Gastrocnemius medialis (tissue), 4 donors: ENCODE results near the gene APBA1.

Experiments
- POLR2A ChIP-seq, 2 donors: fragments of 450-650 bp; IDR thresholded peaks; one replicate each; pipeline ENCODE4 v1.6.1; 2017; ENCODE audit warnings: antibody characterized with exemption in 2 of 2, mild to moderate bottlenecking in 2 of 2, moderate library complexity in 2 of 2
- TF ChIP-seq, protein P1 (sequence below), 5 experiments: fragments of 450-650 bp in 3 of 5; fragments of 200-600 bp in 2 of 5; sonication (generic) in 2 of 5; IDR thresholded peaks in 4 of 5; conservative IDR thresholded peaks in 1 of 5; 1 replicate in 4 of 5; 2 replicates in 1 of 5; pipeline ENCODE4 v1.5.1; 2016 to 2019; ENCODE audit warnings: antibody characterized with exemption in 5 of 5, mild to moderate bottlenecking in 3 of 5, moderate library complexity in 3 of 5

DNA sequence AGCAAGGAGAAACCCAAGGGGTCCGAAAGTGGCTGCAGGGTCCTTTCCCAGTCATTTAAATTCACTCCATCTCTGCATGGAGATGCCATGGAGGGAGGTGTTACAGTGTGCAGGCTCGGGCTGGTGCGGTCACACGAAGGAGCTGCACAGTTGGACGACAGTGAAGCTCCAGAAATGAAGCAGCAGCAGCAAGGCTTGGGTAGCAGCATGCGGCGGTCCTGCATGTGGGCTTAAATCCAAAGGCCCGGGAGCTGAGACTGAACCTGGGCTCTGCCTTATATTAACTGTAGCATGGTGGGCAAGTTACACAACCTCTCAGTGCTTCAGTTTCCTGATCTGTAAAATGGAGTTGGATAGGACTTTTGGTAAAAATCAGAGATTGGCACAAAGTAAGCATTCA is 51.4 kb downstream of the APBA1 start:
- TF ChIP-seq, protein P1, sequence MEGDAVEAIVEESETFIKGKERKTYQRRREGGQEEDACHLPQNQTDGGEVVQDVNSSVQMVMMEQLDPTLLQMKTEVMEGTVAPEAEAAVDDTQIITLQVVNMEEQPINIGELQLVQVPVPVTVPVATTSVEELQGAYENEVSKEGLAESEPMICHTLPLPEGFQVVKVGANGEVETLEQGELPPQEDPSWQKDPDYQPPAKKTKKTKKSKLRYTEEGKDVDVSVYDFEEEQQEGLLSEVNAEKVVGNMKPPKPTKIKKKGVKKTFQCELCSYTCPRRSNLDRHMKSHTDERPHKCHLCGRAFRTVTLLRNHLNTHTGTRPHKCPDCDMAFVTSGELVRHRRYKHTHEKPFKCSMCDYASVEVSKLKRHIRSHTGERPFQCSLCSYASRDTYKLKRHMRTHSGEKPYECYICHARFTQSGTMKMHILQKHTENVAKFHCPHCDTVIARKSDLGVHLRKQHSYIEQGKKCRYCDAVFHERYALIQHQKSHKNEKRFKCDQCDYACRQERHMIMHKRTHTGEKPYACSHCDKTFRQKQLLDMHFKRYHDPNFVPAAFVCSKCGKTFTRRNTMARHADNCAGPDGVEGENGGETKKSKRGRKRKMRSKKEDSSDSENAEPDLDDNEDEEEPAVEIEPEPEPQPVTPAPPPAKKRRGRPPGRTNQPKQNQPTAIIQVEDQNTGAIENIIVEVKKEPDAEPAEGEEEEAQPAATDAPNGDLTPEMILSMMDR (IDR thresholded peaks at IDR 0.05 in 4 of 5, conservative IDR thresholded peaks at IDR 0.05 in 1 of 5): no peak
- no peak for TF ChIP-seq POLR2A (IDR thresholded peaks at IDR 0.05)
